ENCODE measurements around the gene SFTPD.

DNA sequence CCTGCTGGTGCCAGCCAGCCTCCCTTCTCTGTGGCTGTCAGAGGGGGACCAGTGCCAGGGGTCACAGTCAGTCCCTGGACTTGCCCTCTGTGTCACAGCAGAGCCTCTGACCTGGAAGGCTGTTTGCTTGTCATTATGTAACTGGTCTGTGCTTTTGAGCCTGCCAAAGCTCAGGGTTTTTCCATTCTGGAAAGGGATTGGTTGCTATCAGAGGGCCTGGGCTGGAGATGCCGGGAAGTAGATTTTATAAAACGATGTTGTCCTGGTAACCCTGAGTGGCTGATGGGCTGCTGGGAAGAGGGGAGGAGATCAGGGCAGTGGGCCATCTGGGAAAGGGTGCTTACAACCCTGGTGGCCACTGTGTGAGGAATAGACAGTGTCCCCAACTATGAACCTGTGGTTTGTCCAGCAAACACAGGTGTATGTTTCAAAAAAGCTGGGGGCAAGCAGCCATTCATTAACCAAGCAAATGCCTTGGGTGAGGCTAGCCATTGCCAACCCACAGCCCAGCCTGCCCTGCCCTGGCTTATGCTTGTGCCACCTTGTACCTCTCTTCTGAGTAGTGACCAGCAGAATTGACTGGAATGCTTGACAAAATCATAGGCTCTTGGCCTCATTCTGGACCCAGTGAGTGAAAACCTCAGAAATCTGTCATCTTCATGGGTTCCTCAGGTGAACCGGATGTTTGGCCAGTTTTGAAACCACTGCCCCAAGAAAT is 21.6 kb downstream of the SFTPD start:
- TF ChIP-seq CTCF (IDR thresholded peaks at IDR 0.05; ENCODE audit: insufficient read depth, low read length) (no peak), POLR2AphosphoS5 (IDR thresholded peaks at IDR 0.05; ENCODE audit: low read depth) (no peak), GABPA (IDR thresholded peaks at IDR 0.05; ENCODE audit: low read depth) (no peak), SPI1 (IDR thresholded peaks at IDR 0.05; ENCODE audit: borderline replicate concordance, low read depth) (no peak)
- TF ChIP-seq, protein P1, sequence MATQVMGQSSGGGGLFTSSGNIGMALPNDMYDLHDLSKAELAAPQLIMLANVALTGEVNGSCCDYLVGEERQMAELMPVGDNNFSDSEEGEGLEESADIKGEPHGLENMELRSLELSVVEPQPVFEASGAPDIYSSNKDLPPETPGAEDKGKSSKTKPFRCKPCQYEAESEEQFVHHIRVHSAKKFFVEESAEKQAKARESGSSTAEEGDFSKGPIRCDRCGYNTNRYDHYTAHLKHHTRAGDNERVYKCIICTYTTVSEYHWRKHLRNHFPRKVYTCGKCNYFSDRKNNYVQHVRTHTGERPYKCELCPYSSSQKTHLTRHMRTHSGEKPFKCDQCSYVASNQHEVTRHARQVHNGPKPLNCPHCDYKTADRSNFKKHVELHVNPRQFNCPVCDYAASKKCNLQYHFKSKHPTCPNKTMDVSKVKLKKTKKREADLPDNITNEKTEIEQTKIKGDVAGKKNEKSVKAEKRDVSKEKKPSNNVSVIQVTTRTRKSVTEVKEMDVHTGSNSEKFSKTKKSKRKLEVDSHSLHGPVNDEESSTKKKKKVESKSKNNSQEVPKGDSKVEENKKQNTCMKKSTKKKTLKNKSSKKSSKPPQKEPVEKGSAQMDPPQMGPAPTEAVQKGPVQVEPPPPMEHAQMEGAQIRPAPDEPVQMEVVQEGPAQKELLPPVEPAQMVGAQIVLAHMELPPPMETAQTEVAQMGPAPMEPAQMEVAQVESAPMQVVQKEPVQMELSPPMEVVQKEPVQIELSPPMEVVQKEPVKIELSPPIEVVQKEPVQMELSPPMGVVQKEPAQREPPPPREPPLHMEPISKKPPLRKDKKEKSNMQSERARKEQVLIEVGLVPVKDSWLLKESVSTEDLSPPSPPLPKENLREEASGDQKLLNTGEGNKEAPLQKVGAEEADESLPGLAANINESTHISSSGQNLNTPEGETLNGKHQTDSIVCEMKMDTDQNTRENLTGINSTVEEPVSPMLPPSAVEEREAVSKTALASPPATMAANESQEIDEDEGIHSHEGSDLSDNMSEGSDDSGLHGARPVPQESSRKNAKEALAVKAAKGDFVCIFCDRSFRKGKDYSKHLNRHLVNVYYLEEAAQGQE (IDR thresholded peaks at IDR 0.05; ENCODE audit: insufficient replicate concordance, low read depth) = no peak

Measured in HL-60 (cell line).